IPS-20b (cell line): ENCODE data around the gene SLC22A4.

Experiments used
- H3K27ac ChIP-seq: one replicate; pipeline ENCODE4 v1.5.1; 2013; ENCODE audit warnings: low read length
- H3K27me3 ChIP-seq: 2 replicates; pipeline ENCODE4 v1.6.1; 2013; ENCODE audit warnings: mild to moderate bottlenecking, low read length, inconsistent platforms; ENCODE audit not compliant: insufficient read depth
- H3K36me3 ChIP-seq: 2 replicates; pipeline ENCODE4 v1.6.1; 2013; ENCODE audit warnings: low read depth, mild to moderate bottlenecking, inconsistent platforms, low read length, moderate library complexity; ENCODE audit not compliant: insufficient read depth
- H3K4me1 ChIP-seq: 2 replicates; pipeline ENCODE4 v1.6.1; 2013; ENCODE audit warnings: mild to moderate bottlenecking, control low read depth, inconsistent platforms, low read length, moderate library complexity; ENCODE audit not compliant: insufficient read depth
- H3K4me3 ChIP-seq: 2 replicates; pipeline ENCODE4 v1.5.1; 2013; ENCODE audit warnings: mild to moderate bottlenecking, low read length, inconsistent platforms
- H3K9ac ChIP-seq: 2 replicates; pipeline ENCODE4 v1.6.1; 2013; ENCODE audit warnings: low read depth, mild to moderate bottlenecking, inconsistent platforms, low read length, moderate library complexity
- H3K9me3 ChIP-seq: 2 replicates; pipeline ENCODE4 v1.6.1; 2013; ENCODE audit warnings: mild to moderate bottlenecking, low read depth, low read length, inconsistent platforms; ENCODE audit not compliant: insufficient read depth

The SLC22A4 gene

DNA sequence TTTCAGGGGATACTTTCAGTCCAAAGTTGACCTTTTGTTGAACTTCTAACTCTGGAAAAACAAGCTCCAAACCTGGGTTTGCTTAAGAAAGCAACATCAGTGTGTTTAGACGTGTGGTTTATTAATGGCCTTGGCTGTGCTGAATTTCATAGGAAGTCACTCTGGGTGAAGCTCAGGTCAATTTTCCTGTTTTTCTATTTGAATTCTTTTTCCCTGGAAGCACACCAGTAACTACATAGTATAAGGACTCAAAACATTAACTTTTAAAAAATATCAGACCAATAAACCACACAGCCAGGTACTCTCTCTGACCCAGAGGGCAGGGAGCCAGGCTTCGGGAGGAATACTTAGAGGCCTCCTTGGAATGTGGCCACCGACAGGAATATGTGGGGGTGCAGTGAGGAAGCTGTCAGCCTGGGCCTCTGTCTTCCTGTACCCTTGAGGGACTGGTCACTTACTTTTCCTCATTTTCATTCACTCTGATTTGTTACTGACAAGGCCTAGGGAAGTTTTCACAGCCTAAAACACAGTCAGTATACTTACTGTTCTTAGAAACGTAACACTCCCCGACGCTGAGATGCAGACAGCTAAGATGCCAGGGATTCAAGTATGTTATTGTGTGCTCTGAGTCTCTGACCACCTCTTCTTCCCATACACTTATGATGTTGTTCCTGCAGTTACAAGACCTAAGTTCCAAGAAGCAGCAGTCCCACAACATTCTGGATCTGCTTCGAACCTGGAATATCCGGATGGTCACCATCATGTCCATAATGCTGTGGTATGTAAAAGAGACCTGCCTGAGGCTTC, 94.3 kb downstream of the SLC22A4 start:
- no peak overlapping the region for H3K27ac ChIP-seq
- no peaks in the 10 kb centered on the region for H3K27me3 ChIP-seq
- no peaks in the 10 kb centered on the region for H3K36me3 ChIP-seq
- H3K4me1 ChIP-seq: no peaks in the 10 kb centered on the region; the same call in 1 of the 2 replicates
- no peaks in the 10 kb centered on the region for H3K9me3 ChIP-seq
- no peak overlapping the region for H3K4me3 ChIP-seq
- no peak overlapping the region for H3K9ac ChIP-seq

- Histone ChIP-seq H3K4me3 (no peak overlapping the region), H3K9ac (no peak overlapping the region), H3K4me1 (no peaks in the 10 kb centered on the region; the same call in 1 of the 2 replicates), H3K27me3 (no peaks in the 10 kb centered on the region), H3K9me3 (no peaks in the 10 kb centered on the region), H3K27ac (no peak overlapping the region), H3K36me3 (no peaks in the 10 kb centered on the region)
These were observed 94.8 kb downstream of the SLC22A4 start for GRCh38 chr5:132389051-132389331.

GRCh38 chr5:132389585-132390286, 95.5 kb downstream of the SLC22A4 start:
- Histone ChIP-seq H3K9me3 (no peaks in the 10 kb centered on the region), H3K4me3 (no peak overlapping the region), H3K27me3 (no peaks in the 10 kb centered on the region), H3K36me3 (no peaks in the 10 kb centered on the region), H3K27ac (no peak overlapping the region), H3K4me1 (no peaks in the 10 kb centered on the region; the same call in 1 of the 2 replicates), H3K9ac (no peak overlapping the region)

DNA sequence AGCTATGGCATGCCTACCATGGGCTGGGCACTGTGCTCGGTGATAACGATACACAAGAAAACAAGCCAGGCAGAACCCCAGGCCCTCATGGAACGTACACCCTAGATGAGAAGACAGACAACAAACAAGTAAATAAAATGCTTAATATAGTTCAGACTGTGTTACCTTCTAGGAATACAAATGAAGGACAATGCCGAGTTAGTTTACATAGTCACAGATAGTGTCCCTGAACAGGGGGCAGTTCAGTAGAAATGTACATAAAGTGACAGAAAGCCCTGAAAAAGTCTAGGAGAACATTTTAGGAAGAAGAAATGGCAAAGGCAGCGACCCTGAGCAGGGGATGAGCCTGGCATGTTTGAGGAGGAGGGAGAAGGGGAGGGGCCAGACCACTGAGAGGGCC, 97.1 kb downstream of the SLC22A4 start:
- no peaks in the 10 kb centered on the region for H3K36me3 ChIP-seq
- H3K9me3 ChIP-seq: no peaks in the 10 kb centered on the region
- no peak overlapping the region for H3K27ac ChIP-seq
- H3K4me3 ChIP-seq: no peak overlapping the region
- no peak overlapping the region for H3K9ac ChIP-seq
- H3K4me1 ChIP-seq: no peaks in the 10 kb centered on the region; the same call in 1 of the 2 replicates
- no peaks in the 10 kb centered on the region for H3K27me3 ChIP-seq

DNA sequence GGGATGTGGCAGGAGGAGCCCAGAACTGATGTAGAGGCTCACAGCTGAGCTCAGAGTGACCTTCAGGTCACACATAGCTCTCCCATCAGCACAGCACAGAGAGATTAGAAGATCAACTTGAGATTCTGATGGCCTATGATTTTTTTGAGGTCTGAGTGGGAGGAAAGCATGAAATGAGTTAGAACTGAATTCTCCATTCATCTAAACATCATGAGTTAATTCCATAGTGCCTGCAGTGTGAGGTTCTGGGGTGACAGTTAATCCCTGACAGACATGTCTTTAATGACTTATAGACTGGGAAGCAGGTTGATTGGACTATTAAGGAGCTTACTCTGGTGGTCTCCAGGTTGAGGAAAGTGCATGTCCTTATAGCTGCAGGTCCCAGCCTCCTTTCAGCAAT, 97.7 kb downstream of the SLC22A4 start:
- Histone ChIP-seq H3K9me3 (no peaks in the 10 kb centered on the region), H3K36me3 (no peaks in the 10 kb centered on the region), H3K4me1 (no peaks in the 10 kb centered on the region; the same call in 1 of the 2 replicates), H3K4me3 (no peak overlapping the region), H3K9ac (no peak overlapping the region), H3K27me3 (no peaks in the 10 kb centered on the region), H3K27ac (no peak overlapping the region)

- Histone ChIP-seq H3K4me1 (no peaks in the 10 kb centered on the region; the same call in 1 of the 2 replicates), H3K9ac (no peak overlapping the region), H3K4me3 (no peak overlapping the region), H3K9me3 (no peaks in the 10 kb centered on the region), H3K27ac (no peak overlapping the region), H3K27me3 (no peaks in the 10 kb centered on the region), H3K36me3 (no peaks in the 10 kb centered on the region)
These were observed 98.2 kb downstream of the SLC22A4 start for GRCh38 chr5:132392411-132392810.

DNA sequence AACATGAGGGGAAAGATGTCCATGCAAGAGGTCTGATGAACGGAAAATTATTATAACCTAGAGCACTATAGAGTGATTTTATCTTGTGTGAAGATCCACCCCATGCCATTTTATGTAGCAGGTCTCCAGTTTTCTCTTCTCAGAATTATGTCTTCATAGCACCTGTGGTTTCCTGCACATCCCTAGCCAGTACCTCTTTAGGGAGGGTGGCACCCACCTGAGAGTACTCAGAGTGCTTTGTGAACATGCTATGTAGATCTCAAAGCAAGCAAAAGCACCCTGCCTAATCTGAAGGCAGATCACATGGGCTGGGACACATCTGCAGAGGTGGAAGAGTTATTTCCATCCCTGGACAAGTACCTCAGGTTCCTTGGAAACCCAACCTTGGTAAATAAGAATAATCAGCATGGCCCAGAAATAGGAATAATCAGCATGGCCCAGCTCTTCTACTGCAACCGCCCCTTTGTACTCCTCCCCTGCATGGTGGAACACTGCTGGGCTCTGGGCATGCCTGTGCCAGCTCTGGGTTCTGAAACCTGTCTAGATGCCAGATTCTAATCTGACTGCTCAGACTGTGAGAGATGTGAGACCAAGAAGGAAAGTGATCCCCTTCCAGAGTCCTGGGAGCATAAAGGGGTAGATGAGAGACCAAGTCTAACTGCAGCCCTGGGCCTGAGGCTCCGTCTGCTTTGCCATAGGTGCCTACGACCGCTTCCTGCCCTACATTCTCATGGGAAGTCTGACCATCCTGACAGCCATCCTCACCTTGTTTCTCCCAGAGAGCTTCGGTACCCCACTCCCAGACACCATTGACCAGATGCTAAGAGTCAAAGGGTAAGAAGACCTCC, 99.0 kb downstream of the SLC22A4 start:
- H3K4me3 ChIP-seq: no peak overlapping the region
- H3K27ac ChIP-seq: no peak overlapping the region
- no peaks in the 10 kb centered on the region; the same call in 1 of the 2 replicates for H3K4me1 ChIP-seq
- H3K27me3 ChIP-seq: no peaks in the 10 kb centered on the region
- no peak overlapping the region for H3K9ac ChIP-seq
- H3K36me3 ChIP-seq: no peaks in the 10 kb centered on the region
- no peaks in the 10 kb centered on the region for H3K9me3 ChIP-seq
